NCI-H2171 treated with DMSO at 0.1 percent for 48 hours (cell line): ENCODE data around the gene CCDC97.
A peak's percentile ranks its signal among the peaks of the same experiment; 100 is the strongest.
"Not testable (repeated sequence)": the region's sequence is repeated elsewhere in the genome, so short reads cannot be mapped to it uniquely, and the experiment has no call there.

Experiments used
- DNase-seq: peaks from one replicate; lab custom pipeline; 2025; lab: John Stamatoyannopoulos, UW

The CCDC97 gene

GRCh38 chr19:41364524-41365391 lies 54.8 kb downstream of the CCDC97 start:
- no peak for DNase-seq

GRCh38 chr19:41366089-41366488 lies 56.1 kb downstream of the CCDC97 start:
- no peak for DNase-seq

- DNase-seq, result no peak
These were observed 57.9 kb downstream of the CCDC97 start for GRCh38 chr19:41367848-41368301.

GRCh38 chr19:41369769-41370168 lies 59.8 kb downstream of the CCDC97 start:
- no peak for DNase-seq

- DNase-seq, result not testable (repeated sequence)
These were observed 61.1 kb downstream of the CCDC97 start for GRCh38 chr19:41371119-41371518.

GRCh38 chr19:41371541-41371940 lies 61.6 kb downstream of the CCDC97 start:
- DNase-seq, result no peak

GRCh38 chr19:41372501-41372900 lies 62.5 kb downstream of the CCDC97 start:
- DNase-seq, result no peak

- peak; percentile 97 for DNase-seq
These were observed 64.0 kb downstream of the CCDC97 start for GRCh38 chr19:41373993-41374392.
